HG03060 (cell line): ENCODE measurements around the gene TPH1.

Experiments used
- ATAC-seq: cut with Tn5 transposase; IDR thresholded peaks from one replicate; pipeline ENCODE4 v1.9.1; 2021; ENCODE audit warnings: low read depth, moderate number of reproducible peaks; ENCODE audit not compliant: unreplicated experiment

TPH1 gene

GRCh38 chr11:18046116-18046777, at the start of gene TPH1:
Gene TPH1, minus strand, starts transcription at chr11:18046269. Its CDS starts 5,507 bp downstream, at chr11:18040762.
- ATAC-seq = no peak

- no peak for ATAC-seq
Observed at GRCh38 chr11:18093959-18094358, 47.9 kb upstream of the TPH1 start.

- no peak for ATAC-seq
Observed at GRCh38 chr11:18091731-18092130, 45.7 kb upstream of the TPH1 start.

GRCh38 chr11:18088966-18089365, 42.9 kb upstream of the TPH1 start:
- no peak for ATAC-seq

GRCh38 chr11:18088366-18088765, 42.3 kb upstream of the TPH1 start:
- ATAC-seq = no peak

GRCh38 chr11:18081551-18081950, 35.5 kb upstream of the TPH1 start:
- ATAC-seq = no peak

- ATAC-seq = no peak
Observed at GRCh38 chr11:18080451-18080850, 34.4 kb upstream of the TPH1 start.

- no peak for ATAC-seq
Observed at GRCh38 chr11:18078909-18079308, 32.8 kb upstream of the TPH1 start.

GRCh38 chr11:18075444-18075843, 29.4 kb upstream of the TPH1 start:
- no peak for ATAC-seq

GRCh38 chr11:18071098-18071705, 25.1 kb upstream of the TPH1 start:
- ATAC-seq = no peak

GRCh38 chr11:18067372-18067771, 21.3 kb upstream of the TPH1 start:
- no peak for ATAC-seq

GRCh38 chr11:18066626-18067025, 20.6 kb upstream of the TPH1 start:
- no peak for ATAC-seq

- ATAC-seq = no peak
Observed at GRCh38 chr11:18065572-18065971, 19.5 kb upstream of the TPH1 start.

GRCh38 chr11:18064450-18065054, 18.5 kb upstream of the TPH1 start:
- no peak for ATAC-seq

- ATAC-seq = no peak
Observed at GRCh38 chr11:18063862-18064434, 17.9 kb upstream of the TPH1 start.

- no peak for ATAC-seq
Observed at GRCh38 chr11:18063125-18063524, 17.1 kb upstream of the TPH1 start.

- no peak for ATAC-seq
Observed at GRCh38 chr11:18061351-18061750, 15.3 kb upstream of the TPH1 start.

GRCh38 chr11:18056561-18057181, 10.6 kb upstream of the TPH1 start:
- ATAC-seq = no peak

- no peak for ATAC-seq
Observed at GRCh38 chr11:18054511-18055103, 8.5 kb upstream of the TPH1 start.

- no peak for ATAC-seq
Observed at GRCh38 chr11:18050848-18051247, 4.8 kb upstream of the TPH1 start.

- ATAC-seq = no peak
Observed at GRCh38 chr11:18036456-18036855, 9.6 kb downstream of the TPH1 start.
